ENCODE results near the gene FUBP1.

FUBP1 gene

GRCh38 chr1:77970192-77970591, 8.7 kb downstream of the FUBP1 start:
- H3K4me3 ChIP-seq (ENCODE audit: low read depth in 1 of 2, low read length in 1 of 2), result no peak overlapping the region
- H3K9me3 ChIP-seq, result no peaks in the 10 kb centered on the region
- H3K4me1 ChIP-seq (ENCODE audit: control insufficient read depth in 1 of 2, insufficient read depth in 1 of 2, low read depth in 1 of 2, low read length in 1 of 2), result peaks cover 1 to 4% of the 10 kb centered on the region in 2 experiments
- H3K27me3 ChIP-seq, result no peaks in the 10 kb centered on the region
- peaks cover 41% of the 10 kb centered on the region for H3K36me3 ChIP-seq
- TF ChIP-seq, protein P1, sequence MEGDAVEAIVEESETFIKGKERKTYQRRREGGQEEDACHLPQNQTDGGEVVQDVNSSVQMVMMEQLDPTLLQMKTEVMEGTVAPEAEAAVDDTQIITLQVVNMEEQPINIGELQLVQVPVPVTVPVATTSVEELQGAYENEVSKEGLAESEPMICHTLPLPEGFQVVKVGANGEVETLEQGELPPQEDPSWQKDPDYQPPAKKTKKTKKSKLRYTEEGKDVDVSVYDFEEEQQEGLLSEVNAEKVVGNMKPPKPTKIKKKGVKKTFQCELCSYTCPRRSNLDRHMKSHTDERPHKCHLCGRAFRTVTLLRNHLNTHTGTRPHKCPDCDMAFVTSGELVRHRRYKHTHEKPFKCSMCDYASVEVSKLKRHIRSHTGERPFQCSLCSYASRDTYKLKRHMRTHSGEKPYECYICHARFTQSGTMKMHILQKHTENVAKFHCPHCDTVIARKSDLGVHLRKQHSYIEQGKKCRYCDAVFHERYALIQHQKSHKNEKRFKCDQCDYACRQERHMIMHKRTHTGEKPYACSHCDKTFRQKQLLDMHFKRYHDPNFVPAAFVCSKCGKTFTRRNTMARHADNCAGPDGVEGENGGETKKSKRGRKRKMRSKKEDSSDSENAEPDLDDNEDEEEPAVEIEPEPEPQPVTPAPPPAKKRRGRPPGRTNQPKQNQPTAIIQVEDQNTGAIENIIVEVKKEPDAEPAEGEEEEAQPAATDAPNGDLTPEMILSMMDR (IDR thresholded peaks at IDR 0.05), result no peak
- H3K27ac ChIP-seq, result no peak overlapping the region

DNA sequence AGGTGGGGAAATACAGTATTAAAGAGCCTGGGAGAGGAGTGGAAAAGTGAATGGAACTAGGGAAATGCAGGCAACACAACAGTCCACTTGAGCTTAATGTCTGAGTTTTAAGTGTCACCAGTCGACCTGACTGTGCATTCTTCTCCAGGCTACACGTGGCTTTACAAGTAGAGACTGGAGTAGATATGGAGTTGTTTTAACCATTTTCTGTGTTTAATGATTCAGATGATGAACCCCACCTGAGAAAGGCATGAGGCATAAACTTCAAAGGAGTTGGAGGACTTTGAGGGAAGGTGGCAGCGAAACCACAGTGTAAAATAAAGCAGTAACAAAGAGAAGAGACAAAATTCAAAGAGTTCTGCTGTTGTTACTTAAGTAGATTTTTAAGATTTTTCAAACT, 12.6 kb downstream of the FUBP1 start:
- Histone ChIP-seq H3K36me3 (peaks cover 80% of the 10 kb centered on the region), H3K27me3 (no peaks in the 10 kb centered on the region), H3K4me3 (ENCODE audit: low read depth in 1 of 2, low read length in 1 of 2) (no peak overlapping the region), H3K27ac (no peak overlapping the region), H3K9me3 (no peaks in the 10 kb centered on the region), H3K4me1 (ENCODE audit: control insufficient read depth in 1 of 2, insufficient read depth in 1 of 2, low read depth in 1 of 2, low read length in 1 of 2) (no peaks in the 10 kb centered on the region)
- TF ChIP-seq, protein P1 (IDR thresholded peaks at IDR 0.05), result no peak

GRCh38 chr1:77961392-77961791, 17.5 kb downstream of the FUBP1 start:
- peaks cover 98% of the 10 kb centered on the region for H3K36me3 ChIP-seq
- TF ChIP-seq, protein P1 (IDR thresholded peaks at IDR 0.05), result no peak
- no peaks in the 10 kb centered on the region for H3K9me3 ChIP-seq
- H3K4me3 ChIP-seq (ENCODE audit: low read depth in 1 of 2, low read length in 1 of 2), result no peak overlapping the region
- no peaks in the 10 kb centered on the region for H3K4me1 ChIP-seq (ENCODE audit: control insufficient read depth in 1 of 2, insufficient read depth in 1 of 2, low read depth in 1 of 2, low read length in 1 of 2)
- H3K27ac ChIP-seq, result no peak overlapping the region
- no peaks in the 10 kb centered on the region for H3K27me3 ChIP-seq

DNA sequence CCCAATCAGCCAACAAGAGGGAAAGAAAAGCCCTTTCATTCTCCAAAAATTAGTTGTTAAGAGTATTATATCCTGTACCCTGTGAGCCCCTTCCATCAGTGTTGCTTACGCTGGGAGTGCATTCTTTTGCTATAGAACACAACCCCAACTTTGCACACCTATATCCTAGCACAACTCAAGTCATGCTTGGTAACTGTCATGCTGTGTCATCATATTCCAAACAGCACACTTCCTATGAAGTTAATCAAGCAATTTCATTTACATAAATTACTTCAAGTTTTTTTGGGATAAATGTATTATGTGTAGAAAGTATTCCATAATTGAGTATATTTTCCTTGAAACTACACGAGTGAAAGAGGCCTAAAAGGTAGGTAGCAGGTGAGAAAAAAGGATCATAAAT, 20.0 kb downstream of the FUBP1 start:
- H3K27me3 ChIP-seq, result no peaks in the 10 kb centered on the region
- no peak overlapping the region for H3K27ac ChIP-seq
- H3K4me1 ChIP-seq (ENCODE audit: control insufficient read depth in 1 of 2, insufficient read depth in 1 of 2, low read depth in 1 of 2, low read length in 1 of 2), result no peaks in the 10 kb centered on the region
- H3K9me3 ChIP-seq, result no peaks in the 10 kb centered on the region
- no peak overlapping the region for H3K4me3 ChIP-seq (ENCODE audit: low read depth in 1 of 2, low read length in 1 of 2)
- H3K36me3 ChIP-seq, result peaks cover 98% of the 10 kb centered on the region
- TF ChIP-seq, protein P1 (IDR thresholded peaks at IDR 0.05), result no peak

GRCh38 chr1:77958391-77958790, 20.5 kb downstream of the FUBP1 start:
- H3K4me1 ChIP-seq (ENCODE audit: control insufficient read depth in 1 of 2, insufficient read depth in 1 of 2, low read depth in 1 of 2, low read length in 1 of 2), result no peaks in the 10 kb centered on the region
- TF ChIP-seq, protein P1 (IDR thresholded peaks at IDR 0.05), result no peak
- no peak overlapping the region for H3K27ac ChIP-seq
- peaks cover 98% of the 10 kb centered on the region for H3K36me3 ChIP-seq
- H3K9me3 ChIP-seq, result no peaks in the 10 kb centered on the region
- no peak overlapping the region for H3K4me3 ChIP-seq (ENCODE audit: low read depth in 1 of 2, low read length in 1 of 2)
- H3K27me3 ChIP-seq, result no peaks in the 10 kb centered on the region

GRCh38 chr1:77956464-77956863, 22.4 kb downstream of the FUBP1 start:
- Histone ChIP-seq H3K36me3 (peaks cover 96% of the 10 kb centered on the region), H3K27me3 (no peaks in the 10 kb centered on the region), H3K9me3 (no peaks in the 10 kb centered on the region), H3K4me3 (ENCODE audit: low read depth in 1 of 2, low read length in 1 of 2) (no peak overlapping the region), H3K27ac (no peak overlapping the region), H3K4me1 (ENCODE audit: control insufficient read depth in 1 of 2, insufficient read depth in 1 of 2, low read depth in 1 of 2, low read length in 1 of 2) (no peaks in the 10 kb centered on the region)
- TF ChIP-seq, protein P1 (IDR thresholded peaks at IDR 0.05), result no peak
